Tibial nerve (tissue), 4 donors: Measurements from ENCODE around the gene C2orf76. TPM values are rescaled to one million over a fixed set of nuclear protein-coding genes. Genes with fewer than 3 reads are reported as not detected.
A peak's percentile ranks its signal among the peaks of the same experiment; 100 is the strongest.

Experiments used
- DNase-seq, 2 donors: peaks; one replicate each; pipeline ENCODE4 v3.0.0-alpha.2; 2019; ENCODE audit warnings: low spot score in 2 of 2
- H3K27ac ChIP-seq, 4 donors: fragments of 200-600 bp; sonication (generic) in 3 of 4; one replicate each; pipeline ENCODE4 v1.5.1; 2017 to 2019; ENCODE audit warnings: mild to moderate bottlenecking in 1 of 4
- H3K27me3 ChIP-seq, 2 donors: fragments of 200-600 bp; sonication (generic) in 1 of 2; one replicate each; pipeline versions ENCODE4 v1.5.1 to v1.6.0; 2017 to 2019
- H3K36me3 ChIP-seq, 3 donors: fragments of 200-600 bp; sonication (generic); one replicate each; pipeline ENCODE4 v1.5.1; 2018 to 2019
- H3K4me1 ChIP-seq, 4 donors: fragments of 200-600 bp; sonication (generic) in 3 of 4; one replicate each; pipeline ENCODE4 v1.5.1; 2017 to 2019
- H3K4me3 ChIP-seq, 4 donors: fragments of 200-600 bp; sonication (generic) in 3 of 4; one replicate each; pipeline ENCODE4 v1.5.1; 2017 to 2019; ENCODE audit warnings: mild to moderate bottlenecking in 1 of 4, moderate library complexity in 1 of 4
- H3K9me3 ChIP-seq, 4 donors: fragments of 200-600 bp; sonication (generic) in 3 of 4; one replicate each; pipeline ENCODE4 v1.5.1; 2017 to 2019
- CTCF ChIP-seq, 5 experiments: fragments of 200-600 bp in 3 of 5; fragments of 450-650 bp in 2 of 5; sonication (generic) in 3 of 5; IDR thresholded peaks; one replicate each; pipeline ENCODE4 v1.5.1; 2016 to 2019; ENCODE audit warnings: antibody characterized with exemption in 5 of 5, mild to moderate bottlenecking in 3 of 5, moderate library complexity in 2 of 5
- EP300 ChIP-seq, 2 donors: sonication (generic); formaldehyde crosslinking; IDR thresholded peaks; one replicate each; pipeline ENCODE4 v1.6.1; 2017; ENCODE audit warnings: antibody characterized with exemption in 2 of 2, mild to moderate bottlenecking in 1 of 2
- POLR2A ChIP-seq, 2 donors: fragments of 450-650 bp; IDR thresholded peaks; one replicate each; pipeline ENCODE4 v1.6.1; 2017; ENCODE audit warnings: antibody characterized with exemption in 2 of 2, mild to moderate bottlenecking in 2 of 2, moderate library complexity in 2 of 2
- WGBS, 2 donors: methylation state at CpG; one replicate each; pipeline ENCODE4 v1.1.5; 2018; 5-methylcytosine and 5-hydroxymethylcytosine counted together
- total RNA-seq, 4 donors: library from RNA; depleted of rRNA; stranded (reverse); fragments of >200 nt; gene quantifications; one replicate each; pipeline ENCODE4 v1.1.0, GENCODE V29; 2016

C2orf76 gene
- total RNA-seq, 4 donors from 2014 or later, result 1.4 to 14.2 (median 9.4) TPM

- no peak overlapping the region for H3K4me3 ChIP-seq
- DNase-seq, result no peak
- 97 to 100% methylated on average over 1 of the region's 1 CpG for WGBS, 2 donors
- TF ChIP-seq CTCF (IDR thresholded peaks at IDR 0.05) (no peak), POLR2A (IDR thresholded peaks at IDR 0.05) (no peak), EP300 (IDR thresholded peaks at IDR 0.05) (no peak)
- no peaks in the 10 kb centered on the region for H3K27me3 ChIP-seq
- no peaks in the 10 kb centered on the region for H3K36me3 ChIP-seq
- H3K9me3 ChIP-seq, result no peaks in the 10 kb centered on the region
- no peak overlapping the region for H3K27ac ChIP-seq
- peaks cover 0 to 17% (median 5%) of the 10 kb centered on the region in 4 donors for H3K4me1 ChIP-seq
Measured at GRCh38 chr2:119317554-119317953, 49.1 kb downstream of the C2orf76 start.

- TF ChIP-seq CTCF (IDR thresholded peaks at IDR 0.05), result no peak
- TF ChIP-seq POLR2A (IDR thresholded peaks at IDR 0.05), result no peak
- no peak for TF ChIP-seq EP300 (IDR thresholded peaks at IDR 0.05)
- DNase-seq, result no peak
- Histone ChIP-seq H3K4me1 (peaks cover 0 to 17% (median 5%) of the 10 kb centered on the region in 4 donors), H3K27ac (peak overlapping the region in 2 of 4 donors; percentile 42 to 45), H3K36me3 (peaks cover 0 to 3% (median 0%) of the 10 kb centered on the region in 3 donors), H3K9me3 (no peaks in the 10 kb centered on the region), H3K4me3 (no peak overlapping the region), H3K27me3 (no peaks in the 10 kb centered on the region)
- WGBS, 2 donors, result 58 to 59% methylated on average over 3 of the region's 3 CpGs
Measured at GRCh38 chr2:119316066-119316465, 50.6 kb downstream of the C2orf76 start.

GRCh38 chr2:119315241-119315925 lies 51.3 kb downstream of the C2orf76 start:
- DNase-seq, result no peak
- H3K27ac ChIP-seq, result peak overlapping the region in 2 of 4 donors; percentile 42 to 45
- no peaks in the 10 kb centered on the region for H3K27me3 ChIP-seq
- TF ChIP-seq POLR2A (IDR thresholded peaks at IDR 0.05) (no peak), CTCF (IDR thresholded peaks at IDR 0.05) (no peak), EP300 (IDR thresholded peaks at IDR 0.05) (no peak)
- 17 to 19% methylated on average over 4 of the region's 4 CpGs for WGBS, 2 donors
- no peaks in the 10 kb centered on the region for H3K9me3 ChIP-seq
- H3K36me3 ChIP-seq, result peaks cover 0 to 8% (median 0%) of the 10 kb centered on the region in 3 donors
- no peak overlapping the region for H3K4me3 ChIP-seq
- peaks cover 0 to 17% (median 5%) of the 10 kb centered on the region in 4 donors for H3K4me1 ChIP-seq

- no peak for DNase-seq
- 86 to 88% methylated on average over 9 of the region's 9 CpGs for WGBS, 2 donors
- H3K4me1 ChIP-seq, result peaks cover 0 to 17% (median 5%) of the 10 kb centered on the region in 4 donors
- no peak overlapping the region for H3K27ac ChIP-seq
- H3K9me3 ChIP-seq, result no peaks in the 10 kb centered on the region
- H3K27me3 ChIP-seq, result no peaks in the 10 kb centered on the region
- H3K4me3 ChIP-seq, result no peak overlapping the region
- peaks cover 0 to 8% (median 0%) of the 10 kb centered on the region in 3 donors for H3K36me3 ChIP-seq
- no peak for TF ChIP-seq POLR2A (IDR thresholded peaks at IDR 0.05)
- no peak for TF ChIP-seq EP300 (IDR thresholded peaks at IDR 0.05)
- no peak for TF ChIP-seq CTCF (IDR thresholded peaks at IDR 0.05)
Measured at GRCh38 chr2:119311831-119312230, 54.8 kb downstream of the C2orf76 start.

GRCh38 chr2:119311371-119311770 lies 55.3 kb downstream of the C2orf76 start:
- peaks cover 0 to 8% (median 0%) of the 10 kb centered on the region in 3 donors for H3K36me3 ChIP-seq
- no peak overlapping the region for H3K27ac ChIP-seq
- WGBS, 2 donors, result 80 to 84% methylated on average over 5 of the region's 5 CpGs
- H3K4me3 ChIP-seq, result no peak overlapping the region
- no peaks in the 10 kb centered on the region for H3K27me3 ChIP-seq
- DNase-seq, result no peak
- peaks cover 0 to 17% (median 5%) of the 10 kb centered on the region in 4 donors for H3K4me1 ChIP-seq
- H3K9me3 ChIP-seq, result no peaks in the 10 kb centered on the region
- TF ChIP-seq EP300 (IDR thresholded peaks at IDR 0.05) (no peak), POLR2A (IDR thresholded peaks at IDR 0.05) (no peak), CTCF (IDR thresholded peaks at IDR 0.05) (no peak)
